ENCODE results near the gene SPA17. TPM values are rescaled to one million over a fixed set of nuclear protein-coding genes. Genes with fewer than 3 reads are reported as not detected.

SPA17 gene
- total RNA-seq, 1 donor from 2014 or later, result 8.5 TPM

DNA sequence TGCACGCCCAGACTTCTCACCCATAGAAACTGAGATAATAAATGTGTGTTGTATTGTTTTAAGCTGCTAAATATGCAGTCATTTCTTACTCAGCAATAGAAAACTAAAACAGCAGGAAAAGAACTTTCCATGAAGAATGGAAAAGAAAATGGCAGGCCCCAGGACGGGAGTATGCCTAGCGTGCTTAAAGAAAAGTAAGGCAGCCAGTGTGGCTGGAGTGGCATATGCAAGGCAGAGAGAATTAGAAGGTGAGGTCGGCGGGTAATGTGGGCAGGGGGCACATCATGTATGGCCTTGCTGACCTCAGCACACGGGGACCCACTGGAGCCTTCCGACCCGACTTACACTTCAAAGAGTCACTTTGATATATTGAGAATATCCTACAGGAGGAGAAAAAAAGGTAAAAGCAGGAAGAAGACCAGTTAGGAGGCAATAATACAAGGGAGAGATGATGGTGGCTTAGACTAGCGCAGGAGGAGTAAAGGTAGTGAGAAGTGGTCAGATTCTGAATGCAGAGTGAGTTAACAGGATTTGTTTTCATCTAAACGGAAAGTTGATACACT, 30.6 kb upstream of the SPA17 start:
- H3K27me3 ChIP-seq (ENCODE audit: low read depth), result no peaks in the 10 kb centered on the region
- TF ChIP-seq, protein P1, sequence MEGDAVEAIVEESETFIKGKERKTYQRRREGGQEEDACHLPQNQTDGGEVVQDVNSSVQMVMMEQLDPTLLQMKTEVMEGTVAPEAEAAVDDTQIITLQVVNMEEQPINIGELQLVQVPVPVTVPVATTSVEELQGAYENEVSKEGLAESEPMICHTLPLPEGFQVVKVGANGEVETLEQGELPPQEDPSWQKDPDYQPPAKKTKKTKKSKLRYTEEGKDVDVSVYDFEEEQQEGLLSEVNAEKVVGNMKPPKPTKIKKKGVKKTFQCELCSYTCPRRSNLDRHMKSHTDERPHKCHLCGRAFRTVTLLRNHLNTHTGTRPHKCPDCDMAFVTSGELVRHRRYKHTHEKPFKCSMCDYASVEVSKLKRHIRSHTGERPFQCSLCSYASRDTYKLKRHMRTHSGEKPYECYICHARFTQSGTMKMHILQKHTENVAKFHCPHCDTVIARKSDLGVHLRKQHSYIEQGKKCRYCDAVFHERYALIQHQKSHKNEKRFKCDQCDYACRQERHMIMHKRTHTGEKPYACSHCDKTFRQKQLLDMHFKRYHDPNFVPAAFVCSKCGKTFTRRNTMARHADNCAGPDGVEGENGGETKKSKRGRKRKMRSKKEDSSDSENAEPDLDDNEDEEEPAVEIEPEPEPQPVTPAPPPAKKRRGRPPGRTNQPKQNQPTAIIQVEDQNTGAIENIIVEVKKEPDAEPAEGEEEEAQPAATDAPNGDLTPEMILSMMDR (IDR thresholded peaks at IDR 0.05), result no peak
- H3K27ac ChIP-seq, result no peak overlapping the region
- no peak overlapping the region for H3K4me3 ChIP-seq
- no peaks in the 10 kb centered on the region for H3K9me3 ChIP-seq
- H3K4me1 ChIP-seq, result peaks cover 7% of the 10 kb centered on the region
- DNase-seq (no peak), ATAC-seq (no peak)
- peaks cover 29% of the 10 kb centered on the region for H3K36me3 ChIP-seq
- intact Hi-C loops (cut with DNase I), result no loop called here

DNA sequence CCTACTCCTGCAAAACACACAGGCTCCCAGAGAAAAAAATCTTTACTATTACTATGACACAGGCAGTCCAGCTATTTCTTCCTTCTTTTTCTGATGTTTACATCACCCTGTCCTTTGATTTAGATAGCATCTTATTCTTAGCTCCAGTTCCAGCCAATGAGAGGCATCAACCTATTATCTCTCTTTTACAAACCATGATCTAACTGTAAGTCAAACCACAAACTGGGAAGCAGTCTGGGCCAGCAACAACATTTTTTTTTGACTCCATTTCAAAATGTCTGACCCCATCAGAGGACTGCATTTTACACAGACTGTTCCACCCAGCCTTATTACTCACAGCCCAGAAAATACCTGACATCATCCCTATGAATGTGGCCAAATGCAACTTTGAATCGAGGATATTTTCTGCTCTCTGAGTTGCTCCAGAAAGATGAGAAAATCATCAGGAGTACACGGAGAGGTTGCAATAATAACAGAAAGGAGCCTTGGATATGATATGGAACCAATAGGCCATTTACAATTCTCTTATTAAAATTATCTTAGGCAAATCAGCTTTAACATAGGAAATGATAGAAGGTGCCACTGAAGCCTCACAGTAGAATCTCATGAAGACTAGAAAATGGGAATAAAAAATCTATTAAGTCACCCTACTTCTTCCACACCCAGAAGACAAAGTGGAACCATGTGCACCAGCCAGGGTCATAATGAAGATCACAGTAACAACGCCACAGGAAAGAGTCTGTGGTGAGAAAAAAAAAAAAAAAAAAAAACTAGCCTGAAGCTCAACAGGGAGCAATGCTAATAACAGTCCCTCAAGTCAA, 29.9 kb upstream of the SPA17 start:
- Histone ChIP-seq H3K4me3 (no peak overlapping the region), H3K27me3 (ENCODE audit: low read depth) (no peaks in the 10 kb centered on the region), H3K27ac (no peak overlapping the region), H3K4me1 (peaks cover 7% of the 10 kb centered on the region), H3K9me3 (no peaks in the 10 kb centered on the region), H3K36me3 (peaks cover 28% of the 10 kb centered on the region)
- TF ChIP-seq, protein P1 (IDR thresholded peaks at IDR 0.05), result no peak
- DNase-seq, result no peak
- no peak for ATAC-seq
- intact Hi-C loops (cut with DNase I), result no loop called here

DNA sequence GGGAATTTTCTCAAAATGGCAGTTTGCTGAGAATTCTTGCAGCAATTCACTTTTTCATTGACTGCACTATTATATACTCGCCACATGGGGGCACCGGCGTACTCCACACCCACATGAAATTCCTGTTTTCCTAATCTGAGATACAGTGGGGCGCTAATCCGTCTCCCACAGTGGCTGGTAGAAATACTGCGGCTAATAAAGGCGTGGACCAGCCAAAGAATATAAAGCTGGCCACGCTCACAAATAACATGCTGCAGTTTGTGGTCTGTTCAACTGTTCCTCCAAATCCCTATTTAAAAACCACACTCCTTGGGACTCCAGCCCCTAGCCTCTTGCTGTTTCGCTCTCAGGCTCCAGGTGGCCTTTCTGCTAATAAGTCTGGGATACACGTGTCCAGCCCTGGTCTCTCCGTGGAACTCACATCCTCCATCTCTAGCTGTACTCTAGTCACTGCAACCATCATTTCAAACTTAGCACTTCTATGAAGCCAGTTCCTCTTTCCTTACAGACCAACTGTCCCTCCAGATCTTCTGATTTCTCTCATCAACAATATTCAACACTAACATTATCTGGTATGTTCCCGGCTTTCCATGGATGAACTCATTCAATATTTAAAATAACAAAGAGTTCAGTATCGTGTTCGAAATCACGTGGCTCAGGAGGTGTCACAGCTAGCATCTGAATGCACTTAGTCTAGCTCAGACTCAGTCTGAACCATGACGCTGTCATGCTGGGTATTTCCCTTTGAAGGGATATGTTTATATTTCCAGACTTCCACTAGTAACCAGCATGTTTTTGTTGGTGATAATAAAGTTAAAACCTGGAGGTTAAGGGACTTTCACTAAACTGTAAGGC, 29.1 kb upstream of the SPA17 start:
- Histone ChIP-seq H3K9me3 (no peaks in the 10 kb centered on the region), H3K27me3 (ENCODE audit: low read depth) (no peaks in the 10 kb centered on the region), H3K4me3 (no peak overlapping the region), H3K36me3 (peaks cover 28% of the 10 kb centered on the region), H3K27ac (no peak overlapping the region), H3K4me1 (peaks cover 7% of the 10 kb centered on the region)
- intact Hi-C loops (cut with DNase I), result no loop called here
- DNase-seq (peak; percentile 51), ATAC-seq (peak; percentile 88 to 91)
- TF ChIP-seq, protein P1 (IDR thresholded peaks at IDR 0.05), result peak; percentile 85

DNA sequence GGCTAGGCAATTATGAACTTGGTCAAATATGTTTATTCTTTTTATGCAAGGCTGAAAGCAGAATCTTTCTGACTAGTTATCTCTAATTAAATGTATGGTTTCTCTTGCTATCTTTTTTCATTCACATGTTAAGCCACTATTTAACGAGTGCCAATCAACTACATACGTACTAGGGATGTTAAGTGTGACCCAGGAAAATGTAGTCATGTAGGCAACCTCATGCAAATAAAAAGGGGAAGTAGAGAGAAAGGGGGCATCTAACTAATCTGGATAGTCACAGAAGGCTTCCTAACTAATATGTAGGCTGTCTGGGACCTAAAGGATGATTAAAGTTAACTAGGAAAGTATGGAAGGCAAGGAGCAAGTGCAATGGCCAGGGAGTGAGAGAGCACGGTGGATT, 27.6 kb upstream of the SPA17 start:
- TF ChIP-seq, protein P1 (IDR thresholded peaks at IDR 0.05), result no peak
- H3K27me3 ChIP-seq (ENCODE audit: low read depth), result no peaks in the 10 kb centered on the region
- no peaks in the 10 kb centered on the region for H3K9me3 ChIP-seq
- ATAC-seq (no peak), DNase-seq (no peak)
- H3K27ac ChIP-seq, result no peak overlapping the region
- no peak overlapping the region for H3K4me3 ChIP-seq
- H3K36me3 ChIP-seq, result peaks cover 24% of the 10 kb centered on the region
- peaks cover 7% of the 10 kb centered on the region for H3K4me1 ChIP-seq
- intact Hi-C loops (cut with DNase I), result no loop called here

DNA sequence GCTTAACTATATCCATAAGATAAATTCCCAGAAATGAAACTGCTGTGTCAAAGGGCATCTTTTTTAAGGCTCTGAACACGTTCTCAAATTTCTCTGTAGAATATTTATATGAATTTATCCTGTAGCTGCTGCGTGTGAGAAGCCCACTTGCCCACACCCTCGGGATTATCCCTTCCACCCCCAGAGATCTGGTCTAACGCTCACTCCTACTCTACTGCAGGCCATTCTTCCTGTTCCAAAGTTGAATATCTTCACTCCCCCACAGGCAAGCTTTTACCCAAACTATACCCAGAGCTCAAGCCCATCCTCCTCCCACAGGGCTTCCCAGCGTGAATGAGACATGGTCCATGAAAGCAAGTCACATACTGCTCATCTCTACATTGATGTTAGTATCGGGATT, 25.1 kb upstream of the SPA17 start:
- DNase-seq (no peak), ATAC-seq (no peak)
- no peaks in the 10 kb centered on the region for H3K9me3 ChIP-seq
- TF ChIP-seq, protein P1 (IDR thresholded peaks at IDR 0.05), result no peak
- intact Hi-C loops (cut with DNase I), result no loop called here
- H3K36me3 ChIP-seq, result peaks cover 41% of the 10 kb centered on the region
- no peak overlapping the region for H3K4me3 ChIP-seq
- H3K4me1 ChIP-seq, result peaks cover 7% of the 10 kb centered on the region
- no peaks in the 10 kb centered on the region for H3K27me3 ChIP-seq (ENCODE audit: low read depth)
- no peak overlapping the region for H3K27ac ChIP-seq
